ENCODE results near the gene RSKR.

DNA sequence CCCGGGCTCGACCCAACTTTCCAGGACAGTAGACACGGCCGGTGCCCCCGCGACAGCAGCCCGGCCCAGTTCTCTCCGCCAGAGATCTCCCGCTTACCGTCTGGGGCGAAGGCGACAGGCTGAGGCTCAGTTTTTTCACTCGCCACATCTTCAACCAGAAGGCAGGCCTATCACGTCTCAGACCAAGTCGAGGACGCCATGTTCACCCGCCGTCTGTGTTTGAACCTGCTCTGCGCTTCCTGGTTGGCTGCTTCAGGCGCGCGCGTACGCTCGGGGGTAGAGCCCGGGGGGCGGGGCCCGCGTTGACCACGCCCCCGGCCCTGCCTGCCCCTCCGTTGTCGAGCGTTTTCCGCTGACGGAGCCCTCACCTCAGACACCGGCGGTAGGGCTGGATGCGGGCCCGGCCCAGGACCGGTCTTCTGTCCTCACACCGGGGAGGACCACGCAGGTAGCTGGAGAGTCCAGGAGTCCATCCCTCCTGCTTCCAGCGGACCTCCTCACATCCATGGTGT, 15.1 kb downstream of the RSKR start, which contains the start of gene SPAG5:
- TF ChIP-seq, protein P1, sequence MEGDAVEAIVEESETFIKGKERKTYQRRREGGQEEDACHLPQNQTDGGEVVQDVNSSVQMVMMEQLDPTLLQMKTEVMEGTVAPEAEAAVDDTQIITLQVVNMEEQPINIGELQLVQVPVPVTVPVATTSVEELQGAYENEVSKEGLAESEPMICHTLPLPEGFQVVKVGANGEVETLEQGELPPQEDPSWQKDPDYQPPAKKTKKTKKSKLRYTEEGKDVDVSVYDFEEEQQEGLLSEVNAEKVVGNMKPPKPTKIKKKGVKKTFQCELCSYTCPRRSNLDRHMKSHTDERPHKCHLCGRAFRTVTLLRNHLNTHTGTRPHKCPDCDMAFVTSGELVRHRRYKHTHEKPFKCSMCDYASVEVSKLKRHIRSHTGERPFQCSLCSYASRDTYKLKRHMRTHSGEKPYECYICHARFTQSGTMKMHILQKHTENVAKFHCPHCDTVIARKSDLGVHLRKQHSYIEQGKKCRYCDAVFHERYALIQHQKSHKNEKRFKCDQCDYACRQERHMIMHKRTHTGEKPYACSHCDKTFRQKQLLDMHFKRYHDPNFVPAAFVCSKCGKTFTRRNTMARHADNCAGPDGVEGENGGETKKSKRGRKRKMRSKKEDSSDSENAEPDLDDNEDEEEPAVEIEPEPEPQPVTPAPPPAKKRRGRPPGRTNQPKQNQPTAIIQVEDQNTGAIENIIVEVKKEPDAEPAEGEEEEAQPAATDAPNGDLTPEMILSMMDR (conservative IDR thresholded peaks at IDR 0.05 in 1 of 2, IDR thresholded peaks at IDR 0.05 in 1 of 2; ENCODE audit: extremely low read depth in 1 of 2, insufficient read depth in 1 of 2, low read depth in 1 of 2, low read length in 2 of 2): no peak
- TF ChIP-seq EZH2 (IDR thresholded peaks at IDR 0.05; ENCODE audit: borderline replicate concordance, low read length): no peak

Data from mammary epithelial cell (primary cell).